ENCODE results near the gene CAPNS1. TPM values are rescaled to one million over a fixed set of nuclear protein-coding genes. Genes with fewer than 3 reads are reported as not detected.

The CAPNS1 gene
- total RNA-seq, 2 experiments from 2014 or later, result 167 to 177 TPM

- H3K4me1 ChIP-seq (ENCODE audit: insufficient read depth, low read length), result no peaks in the 10 kb centered on the region
- ChIA-PET CTCF (no interaction called here), POLR2A (interaction anchor here (1.5 kb wide), 1 partner anchor 10 kb away, joined by 3 read pairs; the partner anchor contains the start of gene CAPNS1)
- no peaks in the 10 kb centered on the region for H3K27me3 Mint-ChIP-seq
- TF ChIP-seq CTCF (IDR thresholded peaks at IDR 0.05), result no peak
- no peak overlapping the region for H3K27ac Mint-ChIP-seq
- no peak overlapping the region for H3K4me3 ChIP-seq (ENCODE audit: low read length)
- DNase-seq (no peak), ATAC-seq (ENCODE audit: poor library complexity) (no peak)
- no peaks in the 10 kb centered on the region for H3K27me3 ChIP-seq (ENCODE audit: control insufficient read depth in 1 of 2, insufficient read depth in 2 of 2, low read length in 2 of 2)
- intact Hi-C loops (cut with DNase I, micrococcal nuclease), result no loop called here
- peaks cover 53% of the 10 kb centered on the region for H3K36me3 ChIP-seq (ENCODE audit: insufficient read depth, low read length)
- peaks cover 61% of the 10 kb centered on the region for H3K36me3 Mint-ChIP-seq (ENCODE audit: low read depth)
- H3K9me3 ChIP-seq (ENCODE audit: control insufficient read depth in 1 of 2, insufficient read depth in 1 of 2, low read length in 2 of 2), result no peaks in the 10 kb centered on the region
- H3K27ac ChIP-seq (ENCODE audit: low read depth in 1 of 2, low read length in 2 of 2), result no peak overlapping the region
- no peaks in the 10 kb centered on the region for H3K9me3 Mint-ChIP-seq
- no peaks in the 10 kb centered on the region for H3K4me1 Mint-ChIP-seq (ENCODE audit: low read depth)
- no peak overlapping the region for H3K4me3 Mint-ChIP-seq
Observed at GRCh38 chr19:36149673-36150406, 10.0 kb downstream of the CAPNS1 start.

- Mint-ChIP-seq H3K4me3 (no peak overlapping the region), H3K27me3 (no peaks in the 10 kb centered on the region), H3K4me1 (ENCODE audit: low read depth) (no peaks in the 10 kb centered on the region), H3K27ac (no peak overlapping the region), H3K9me3 (no peaks in the 10 kb centered on the region), H3K36me3 (ENCODE audit: low read depth) (peaks cover 54% of the 10 kb centered on the region)
- no peak for TF ChIP-seq CTCF (IDR thresholded peaks at IDR 0.05)
- DNase-seq, result no peak
- Histone ChIP-seq H3K4me1 (ENCODE audit: insufficient read depth, low read length) (no peaks in the 10 kb centered on the region), H3K4me3 (ENCODE audit: low read length) (no peak overlapping the region), H3K36me3 (ENCODE audit: insufficient read depth, low read length) (peaks cover 51% of the 10 kb centered on the region), H3K27me3 (ENCODE audit: control insufficient read depth in 1 of 2, insufficient read depth in 2 of 2, low read length in 2 of 2) (no peaks in the 10 kb centered on the region), H3K27ac (ENCODE audit: low read depth in 1 of 2, low read length in 2 of 2) (no peak overlapping the region), H3K9me3 (ENCODE audit: control insufficient read depth in 1 of 2, insufficient read depth in 1 of 2, low read length in 2 of 2) (no peaks in the 10 kb centered on the region)
- ATAC-seq (ENCODE audit: poor library complexity), result no peak
- CTCF ChIA-PET, result no interaction called here
- POLR2A ChIA-PET, result interaction anchor here (1.5 kb wide), 2 partner anchors 11 to 23 kb away, joined by 3 read pairs; partner anchors contain the start of gene CAPNS1
- intact Hi-C loops (cut with DNase I, micrococcal nuclease), result no loop called here
Observed at GRCh38 chr19:36150586-36150985, 10.7 kb downstream of the CAPNS1 start.

GRCh38 chr19:36151144-36152018 is 11.5 kb downstream of the CAPNS1 start:
- Histone ChIP-seq H3K36me3 (ENCODE audit: insufficient read depth, low read length) (peaks cover 43% of the 10 kb centered on the region), H3K27me3 (ENCODE audit: control insufficient read depth in 1 of 2, insufficient read depth in 2 of 2, low read length in 2 of 2) (no peaks in the 10 kb centered on the region), H3K4me3 (ENCODE audit: low read length) (no peak overlapping the region), H3K9me3 (ENCODE audit: control insufficient read depth in 1 of 2, insufficient read depth in 1 of 2, low read length in 2 of 2) (no peaks in the 10 kb centered on the region), H3K4me1 (ENCODE audit: insufficient read depth, low read length) (no peaks in the 10 kb centered on the region), H3K27ac (ENCODE audit: low read depth in 1 of 2, low read length in 2 of 2) (no peak overlapping the region)
- intact Hi-C loops (cut with DNase I, micrococcal nuclease), result no loop called here
- no peak for ATAC-seq (ENCODE audit: poor library complexity)
- Mint-ChIP-seq H3K27me3 (no peaks in the 10 kb centered on the region), H3K36me3 (ENCODE audit: low read depth) (peaks cover 46% of the 10 kb centered on the region), H3K9me3 (no peaks in the 10 kb centered on the region), H3K4me1 (ENCODE audit: low read depth) (no peaks in the 10 kb centered on the region), H3K27ac (no peak overlapping the region), H3K4me3 (no peak overlapping the region)
- DNase-seq, result no peak
- TF ChIP-seq CTCF (IDR thresholded peaks at IDR 0.05), result no peak
- POLR2A ChIA-PET, result interaction anchor here (1.5 kb wide), 2 partner anchors 12 to 23 kb away, joined by 3 read pairs; partner anchors contain the start of gene CAPNS1
- CTCF ChIA-PET, result no interaction called here

All from CD4-positive, alpha-beta T cell (primary cell).